Endothelial cell of umbilical vein (primary cell): ENCODE measurements around the gene ITGA1. TPM values are rescaled to one million over a fixed set of nuclear protein-coding genes. Genes with fewer than 3 reads are reported as not detected.

Source experiments
- BruUV-seq: library from RNA; stranded (reverse); fragments of 400-500 nt; replicated peaks from 2 replicates; lab custom pipeline; 2021; lab: Mats Ljungman, UMichigan
- CTCF ChIA-PET: fragments of 300-600, 350-600 bp; sonication (Branson Sonifier 250); formaldehyde crosslinking; loops from one replicate; lab custom pipeline; 2021; ENCODE audit warnings: antibody characterized with exemption, inconsistent platforms; lab: Charles Lee
- POLR2A ChIA-PET: fragments of 300-600, 350-600 bp; sonication (Branson Sonifier 250); formaldehyde crosslinking; loops from one replicate; lab custom pipeline; 2021; ENCODE audit warnings: antibody characterized with exemption, inconsistent platforms; lab: Charles Lee
- DNase-seq: peaks from one replicate; pipeline ENCODE4 v3.0.0-alpha.2; 2011; ENCODE audit warnings: low read depth, low spot score
- FAIRE-seq: peaks from 2 replicates; lab custom pipeline; 2011; peaks lifted over from hg19 to GRCh38; lab: Jason Lieb, UNC
- H2AFZ ChIP-seq: 2 replicates; pipeline ENCODE4 v1.6.0; 2012; ENCODE audit warnings: low read depth, low read length, control low read depth, inconsistent platforms
- H3K27ac ChIP-seq: 2 replicates; pipeline ENCODE4 v1.5.1; 2011; ENCODE audit warnings: low read depth, mild to moderate bottlenecking, control low read depth, low read length, moderate library complexity; ENCODE audit not compliant: insufficient read depth
- H3K27me3 ChIP-seq, 2 experiments: 2 replicates each; pipeline versions ENCODE4 v1.6.0 to v1.6.1; 2011; ENCODE audit warnings: low read length in 2 of 2, mixed read lengths in 1 of 2; ENCODE audit not compliant: control insufficient read depth in 2 of 2, insufficient read depth in 2 of 2
- H3K36me3 ChIP-seq, 2 experiments: 2 replicates in 1 of 2; 3 replicates in 1 of 2; pipeline ENCODE4 v1.5.1; 2011; ENCODE audit warnings: low read length in 2 of 2, mild to moderate bottlenecking in 1 of 2, moderate library complexity in 1 of 2; ENCODE audit not compliant: control insufficient read depth in 2 of 2, insufficient read depth in 2 of 2; ENCODE audit errors: extremely low read depth in 1 of 2
- H3K4me1 ChIP-seq: 3 replicates; pipeline ENCODE4 v1.5.1; 2011; ENCODE audit warnings: mild to moderate bottlenecking, low read length; ENCODE audit not compliant: control insufficient read depth, insufficient read depth; ENCODE audit errors: extremely low read depth
- H3K4me2 ChIP-seq: 2 replicates; pipeline ENCODE4 v1.6.1; 2011; ENCODE audit warnings: low read length, control low read depth, mixed read lengths; ENCODE audit not compliant: insufficient read depth
- H3K4me3 ChIP-seq, 3 experiments: fragments of 200-600 bp in 1 of 3; sonication (generic), shearing (Covaris generic) in 1 of 3; replicated peaks in 1 of 3; 2 replicates each; pipeline ENCODE4 v1.5.1; 2011 to 2016; ENCODE audit warnings: control low read depth in 3 of 3, low read length in 3 of 3, mild to moderate bottlenecking in 2 of 3, inconsistent platforms in 1 of 3, low read depth in 1 of 3, moderate library complexity in 1 of 3; ENCODE audit not compliant: insufficient read depth in 1 of 3
- H3K79me2 ChIP-seq: 2 replicates; pipeline ENCODE4 v1.6.0; 2012; ENCODE audit warnings: low read length, inconsistent platforms; ENCODE audit not compliant: control insufficient read depth, insufficient read depth
- H3K9ac ChIP-seq: replicated peaks from 2 replicates; pipeline ENCODE3; 2011; ENCODE audit warnings: low read length, control low read depth; ENCODE audit not compliant: insufficient read depth; ENCODE audit errors: extremely low read depth
- H3K9me1 ChIP-seq: replicated peaks from 3 replicates; pipeline ENCODE4 v1.6.0; 2011; ENCODE audit warnings: mild to moderate bottlenecking, low read length; ENCODE audit not compliant: control insufficient read depth, insufficient read depth; ENCODE audit errors: extremely low read depth
- H3K9me3 ChIP-seq: replicated peaks from 2 replicates; pipeline ENCODE4 v1.5.1; 2012; ENCODE audit warnings: low read length, inconsistent platforms; ENCODE audit not compliant: control insufficient read depth, insufficient read depth
- H4K20me1 ChIP-seq: replicated peaks from 2 replicates; pipeline ENCODE3; 2011; ENCODE audit warnings: mild to moderate bottlenecking, low read length; ENCODE audit not compliant: control insufficient read depth, insufficient read depth; ENCODE audit errors: extremely low read depth
- EZH2 ChIP-seq: IDR thresholded peaks from 2 replicates; pipeline ENCODE4 v1.6.1; 2012; ENCODE audit warnings: borderline replicate concordance, low read depth, mild to moderate bottlenecking, moderate library complexity, low read length, inconsistent platforms; ENCODE audit not compliant: severe bottlenecking
- FOS ChIP-seq: IDR thresholded peaks from 2 replicates; pipeline ENCODE4 v1.6.1; 2011; ENCODE audit warnings: mild to moderate bottlenecking, low read length, moderate library complexity, borderline replicate concordance; ENCODE audit not compliant: insufficient read depth
- GATA2 ChIP-seq: IDR thresholded peaks from 2 replicates; pipeline ENCODE4 v1.7.0; 2011; ENCODE audit warnings: low read depth, mild to moderate bottlenecking, moderate library complexity, mixed read lengths, low read length; ENCODE audit not compliant: insufficient read length, insufficient read depth
- JUN ChIP-seq: IDR thresholded peaks from 2 replicates; pipeline ENCODE4 v1.6.1; 2011; ENCODE audit warnings: borderline replicate concordance, low read depth; ENCODE audit not compliant: insufficient read length, insufficient read depth
- MYC ChIP-seq: IDR thresholded peaks from one replicate; pipeline ENCODE4 v1.6.1; 2011; ENCODE audit warnings: mild to moderate bottlenecking, low read depth, low read length
- POLR2A ChIP-seq: IDR thresholded peaks from 2 replicates; pipeline ENCODE4 v1.6.1; 2012; ENCODE audit warnings: low read depth, mild to moderate bottlenecking, control low read depth, low read length
- POLR2AphosphoS5 ChIP-seq: IDR thresholded peaks from 2 replicates; pipeline ENCODE4 v1.6.1; 2012; ENCODE audit warnings: low read depth, mild to moderate bottlenecking, control low read depth, low read length, moderate library complexity; ENCODE audit not compliant: insufficient read depth
- dilution Hi-C: fragments of 300-500 bp; cut with MboI; formaldehyde crosslinking; loops from one replicate; pipeline ENCODE4 v1.15.0; 2019; ENCODE audit warnings: low sequenced_read_pairs; ENCODE audit not compliant: extremely low pct_ligation_motif_present
- intact Hi-C: fragments of 100-400 bp; cut with micrococcal nuclease; formaldehyde crosslinking; loops from one replicate; pipeline ENCODE4 v1.10.0; 2022
- polyA plus RNA-seq, 4 experiments: library from polyadenylated mRNA; depleted of rRNA in 3 of 4; stranded (reverse) in 3 of 4; unstranded in 1 of 4; fragments of >200 nt; gene quantifications; 2 replicates each; pipeline versions ENCODE4 v1.2.1 to v1.2.3, GENCODE V29; 2011 to 2012; ENCODE audit warnings: missing spikeins in 1 of 4
- total RNA-seq: library from RNA; stranded (reverse); gene quantifications from 2 replicates; pipeline ENCODE4 v1.2.3, GENCODE V29; 2021
- TF ChIP-seq, protein P1 (sequence below): IDR thresholded peaks from 2 replicates; pipeline ENCODE4 v1.6.1; 2011; ENCODE audit not compliant: insufficient read depth, insufficient read length

The ITGA1 gene
- total and polyA plus RNA-seq, 2 donors (not counting 3 experiments of a cell fraction or from before 2014, with no cell fraction given): 0.65 to 1.9 TPM

DNA sequence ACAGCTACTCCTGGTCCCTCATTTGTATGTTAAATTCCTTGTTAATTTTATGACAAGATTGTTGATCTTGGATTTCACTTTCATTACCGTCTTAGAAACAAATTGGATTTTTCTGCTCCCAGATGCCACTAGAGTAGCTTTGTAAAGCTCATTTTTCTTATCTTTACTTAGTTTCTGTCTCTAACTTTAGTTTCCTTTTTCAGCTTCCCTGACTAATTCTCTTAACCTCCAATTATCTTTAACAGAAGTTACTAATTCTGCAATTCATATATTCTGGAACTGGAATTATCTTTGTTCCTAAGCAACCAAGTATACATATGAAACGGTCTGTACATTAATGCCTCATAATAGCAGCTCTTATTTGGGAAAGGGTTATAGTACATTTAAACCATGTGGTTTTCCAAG lies 16.7 kb downstream of the ITGA1 start:
- Histone ChIP-seq H3K27ac (no peak overlapping the region), H3K4me1 (peaks cover 18% of the 10 kb centered on the region), H3K9me1 (no peaks in the 10 kb centered on the region), H3K79me2 (peaks cover 38% of the 10 kb centered on the region), H3K4me2 (no peak overlapping the region), H3K4me3 (no peak overlapping the region), H3K9me3 (no peaks in the 10 kb centered on the region), H2AFZ (no peak overlapping the region), H4K20me1 (no peaks in the 10 kb centered on the region), H3K36me3 (no peaks in the 10 kb centered on the region), H3K9ac (no peak overlapping the region), H3K27me3 (no peaks in the 10 kb centered on the region)
- FAIRE-seq (no peak), DNase-seq (no peak)
- CTCF ChIA-PET: interaction anchor here (0.6 to 1.2 kb wide), 4 partner anchors 10 to 111 kb away, joined by 3 to 4 read pairs (median 4); partner anchors contain the start of genes ITGA1 and PELO
- no peak for TF ChIP-seq FOS
- no peak for TF ChIP-seq JUN
- TF ChIP-seq, protein P1, sequence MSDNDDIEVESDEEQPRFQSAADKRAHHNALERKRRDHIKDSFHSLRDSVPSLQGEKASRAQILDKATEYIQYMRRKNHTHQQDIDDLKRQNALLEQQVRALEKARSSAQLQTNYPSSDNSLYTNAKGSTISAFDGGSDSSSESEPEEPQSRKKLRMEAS: no peak
- no peak for TF ChIP-seq MYC
- no peak for TF ChIP-seq GATA2
- TF ChIP-seq POLR2A: no peak
- no peak for TF ChIP-seq POLR2AphosphoS5
- no peak for TF ChIP-seq EZH2
- no TSS peak for BruUV-seq
- POLR2A ChIA-PET: no interaction called here
- dilution Hi-C loops: no loop called here
- intact Hi-C loops: loop anchor here (5.0 kb wide), 1 partner anchor 97 kb away; no protein-coding TSS in a partner anchor
